NB4 (cell line): ENCODE results near the gene TEX22.

ENCODE experiments used
- DNase-seq: peaks from one replicate; pipeline ENCODE4 v3.0.0; 2010; ENCODE audit warnings: low read depth
- H3K4me3 ChIP-seq: one replicate; pipeline ENCODE4 v1.5.1; 2011; ENCODE audit warnings: mild to moderate bottlenecking, low read depth, low read length, moderate library complexity
- CTCF ChIP-seq: IDR thresholded peaks from one replicate; pipeline ENCODE4 v1.5.1; 2012; ENCODE audit warnings: low read depth, low read length
- MAX ChIP-seq: IDR thresholded peaks from 2 replicates; pipeline ENCODE4 v1.6.1; 2011; ENCODE audit warnings: low read depth, low read length
- MYC ChIP-seq: IDR thresholded peaks from 2 replicates; pipeline ENCODE4 v1.6.1; 2011; ENCODE audit warnings: low read depth, low read length
- POLR2A ChIP-seq: IDR thresholded peaks from 2 replicates; pipeline ENCODE4 v1.6.1; 2011; ENCODE audit warnings: mild to moderate bottlenecking; ENCODE audit not compliant: insufficient read length; ENCODE audit errors: extremely low read depth

Gene TEX22

GRCh38 chr14:105461903-105462302 is 63.6 kb downstream of the TEX22 start:
- no peak for DNase-seq
- H3K4me3 ChIP-seq, result no peak overlapping the region
- TF ChIP-seq MAX (no peak), CTCF (no peak), POLR2A (no peak), MYC (no peak)
